Measurements from ENCODE around the gene GFI1B. TPM values are rescaled to one million over a fixed set of nuclear protein-coding genes. Genes with fewer than 3 reads are reported as not detected.

The GFI1B gene
- total and polyA plus RNA-seq, 2 of the 13 experiments (the other 11 are each of a cell fraction or from before 2014, with no cell fraction given) = 0.15 to 0.51 TPM

DNA sequence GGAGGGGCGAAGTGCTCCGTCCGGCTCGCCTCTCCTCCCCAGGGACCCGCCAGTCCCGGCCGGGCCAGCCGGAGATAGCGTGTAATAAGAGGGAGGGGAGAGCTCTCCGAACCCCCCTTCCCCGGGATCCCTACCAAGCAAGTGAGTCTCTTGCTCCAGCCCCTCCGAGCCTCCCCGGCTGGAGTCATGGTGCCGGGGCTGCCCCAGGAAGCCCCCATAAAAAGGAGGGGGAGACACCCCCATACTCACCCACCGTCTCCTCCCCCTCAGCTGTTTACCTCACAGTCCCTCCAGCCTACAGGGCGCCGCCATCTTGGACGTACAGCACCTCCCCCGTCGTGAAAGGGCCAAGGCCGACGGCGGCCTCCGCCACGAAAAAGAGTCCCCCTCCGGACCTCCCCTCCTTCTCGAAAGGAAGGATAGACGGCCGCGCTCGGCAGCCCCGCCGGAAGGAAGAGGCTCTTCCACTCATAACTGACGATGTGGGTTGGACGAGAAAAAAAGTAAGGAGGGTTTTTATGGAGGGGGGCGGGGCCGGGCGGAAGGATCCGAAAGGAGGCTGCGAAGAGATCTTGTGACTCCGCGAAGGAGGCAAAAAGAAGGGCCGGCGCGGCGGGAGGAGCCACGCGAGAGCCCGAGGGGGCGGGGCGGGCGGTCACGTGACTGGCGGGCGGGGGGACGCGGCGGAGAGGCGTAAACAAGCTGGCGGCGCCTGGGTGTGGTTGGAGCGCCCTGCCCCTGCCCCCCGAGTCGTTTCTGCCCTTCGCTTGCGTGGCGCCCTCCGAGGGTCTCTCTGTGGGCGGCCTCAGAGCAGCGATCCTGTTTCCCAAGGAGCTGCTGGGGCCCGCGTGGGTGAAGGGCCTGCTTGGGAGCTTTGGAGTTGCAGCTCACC lies 34.0 kb upstream of the GFI1B start, which contains the start of gene TSC1 (continued):
- peak; percentile 54; the same call in 1 of the 2 replicates for TF ChIP-seq AHDC1 (CRISPR knock-in tag; IDR thresholded peaks at IDR 0.05; ENCODE audit: borderline replicate concordance)
- TF ChIP-seq AKAP8 (CRISPR knock-in tag; IDR thresholded peaks at IDR 0.05) = no peak
- TF ChIP-seq ZNF512B (CRISPR knock-in tag; IDR thresholded peaks at IDR 0.05; ENCODE audit: borderline replicate concordance) = no peak
- peak; percentile 50 for TF ChIP-seq MIXL1 (CRISPR knock-in tag; IDR thresholded peaks at IDR 0.05)
- TF ChIP-seq, protein P1, sequence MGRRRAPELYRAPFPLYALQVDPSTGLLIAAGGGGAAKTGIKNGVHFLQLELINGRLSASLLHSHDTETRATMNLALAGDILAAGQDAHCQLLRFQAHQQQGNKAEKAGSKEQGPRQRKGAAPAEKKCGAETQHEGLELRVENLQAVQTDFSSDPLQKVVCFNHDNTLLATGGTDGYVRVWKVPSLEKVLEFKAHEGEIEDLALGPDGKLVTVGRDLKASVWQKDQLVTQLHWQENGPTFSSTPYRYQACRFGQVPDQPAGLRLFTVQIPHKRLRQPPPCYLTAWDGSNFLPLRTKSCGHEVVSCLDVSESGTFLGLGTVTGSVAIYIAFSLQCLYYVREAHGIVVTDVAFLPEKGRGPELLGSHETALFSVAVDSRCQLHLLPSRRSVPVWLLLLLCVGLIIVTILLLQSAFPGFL (CRISPR knock-in tag; IDR thresholded peaks at IDR 0.05) = no peak
- TF ChIP-seq ADNP (CRISPR knock-in tag; IDR thresholded peaks at IDR 0.05) = no peak
- TF ChIP-seq ARID2 (CRISPR knock-in tag; IDR thresholded peaks at IDR 0.05; ENCODE audit: borderline replicate concordance) = 0 out of 2 replicates have a peak, but pooled peaks have one; percentile 37
- 0 out of 2 replicates have a peak, but pooled peaks have one; percentile 59 for TF ChIP-seq ZNF24 (IDR thresholded peaks at IDR 0.05)
- TF ChIP-seq ZNF577 (CRISPR knock-in tag; IDR thresholded peaks at IDR 0.05; ENCODE audit: borderline replicate concordance, low read depth) = no peak
- no peak for TF ChIP-seq ZNF550 (CRISPR knock-in tag; IDR thresholded peaks at IDR 0.05; ENCODE audit: borderline replicate concordance)
- TF ChIP-seq ZNF703 (CRISPR knock-in tag; IDR thresholded peaks at IDR 0.05; ENCODE audit: borderline replicate concordance) = peak; percentile 91
- TF ChIP-seq ZNF44 (CRISPR knock-in tag; IDR thresholded peaks at IDR 0.05) = peak; percentile 32; the same call in 1 of the 2 replicates

Measured in HepG2 (cell line).